Measurements from ENCODE around the gene HOXB6.

Gene HOXB6

DNA sequence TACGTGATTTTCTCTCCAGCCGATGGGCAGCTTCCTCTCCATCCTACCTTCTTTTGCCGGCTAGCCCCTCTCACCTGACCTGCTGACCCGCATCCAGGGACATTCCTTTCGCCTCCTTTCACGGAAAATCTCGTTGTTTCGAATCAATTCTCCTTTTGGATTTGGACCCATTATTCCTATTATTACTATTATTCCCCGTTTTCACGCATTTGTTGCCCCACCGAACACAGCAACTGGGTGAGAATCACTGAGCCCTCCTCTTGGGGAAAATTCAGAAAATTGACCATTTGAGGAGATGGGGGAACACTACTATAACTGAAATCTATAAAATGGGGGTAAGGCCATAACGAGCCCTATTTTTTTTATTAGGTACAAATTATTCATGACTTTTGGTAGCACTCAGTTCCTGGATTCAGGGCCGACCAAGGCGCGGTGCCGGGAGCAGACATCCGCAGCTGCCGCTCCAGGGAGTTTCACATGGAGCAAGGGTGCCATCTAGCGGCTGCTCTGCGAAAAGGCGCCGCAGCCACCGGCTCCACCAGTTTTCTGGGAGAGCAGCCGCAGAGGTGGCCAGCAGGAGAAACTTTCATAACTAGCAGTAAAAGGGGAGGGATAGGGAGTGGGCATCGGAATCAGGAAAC, 13.6 kb upstream of the HOXB6 start:
- no peaks in the 10 kb centered on the region for H3K9me3 Mint-ChIP-seq
- peak overlapping the region; percentile 63 to 64 for H3K4me3 Mint-ChIP-seq
- H3K27ac Mint-ChIP-seq = no peak overlapping the region
- DNase-seq (peak; percentile 78 to 79), ATAC-seq (peak; percentile 72)
- H3K4me1 Mint-ChIP-seq = peaks cover 52% of the 10 kb centered on the region
- peaks cover 100% of the 10 kb centered on the region for H3K27me3 Mint-ChIP-seq

DNA sequence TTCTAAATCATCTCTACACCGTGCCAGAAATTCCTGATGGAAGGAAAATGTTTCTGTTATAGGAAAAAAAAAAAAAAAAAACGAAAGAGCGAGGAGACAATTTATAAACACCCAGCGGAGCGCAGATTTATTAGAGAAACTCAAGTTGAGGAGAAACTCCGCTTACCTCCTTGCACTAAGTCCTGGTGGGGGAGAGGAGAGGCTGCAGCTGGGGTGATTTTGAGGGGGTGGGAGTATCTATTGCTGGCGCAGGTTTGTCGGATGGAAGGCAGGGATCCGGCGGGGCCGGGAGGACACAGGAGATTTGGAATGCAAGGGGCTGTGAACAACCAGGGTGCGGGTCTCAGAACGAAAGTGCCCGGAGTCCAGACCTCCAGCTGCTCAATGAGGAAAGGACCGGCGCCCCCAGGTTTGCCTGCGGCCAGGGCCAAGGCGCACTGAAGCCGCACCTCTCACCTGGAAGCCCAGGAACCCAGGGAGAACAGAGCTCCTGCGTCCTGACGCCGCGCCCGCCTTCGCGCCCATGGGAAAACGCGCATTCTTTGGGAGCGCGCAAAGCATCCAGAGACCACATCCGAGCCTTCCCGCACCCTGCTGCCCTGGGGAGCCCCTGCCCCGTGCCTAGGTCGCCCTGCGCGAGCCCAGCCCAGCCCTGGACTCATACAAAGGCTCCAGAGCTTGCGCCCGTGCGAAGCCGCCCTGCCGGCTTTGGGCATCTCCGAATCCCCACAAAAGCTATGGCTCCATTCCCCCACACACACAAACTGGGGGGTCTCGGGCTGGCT, 12.9 kb upstream of the HOXB6 start:
- Mint-ChIP-seq H3K9me3 (no peaks in the 10 kb centered on the region), H3K4me3 (no peak overlapping the region), H3K27me3 (peaks cover 100% of the 10 kb centered on the region), H3K4me1 (peaks cover 59% of the 10 kb centered on the region), H3K27ac (no peak overlapping the region)
- DNase-seq (no peak), ATAC-seq (no peak)

DNA sequence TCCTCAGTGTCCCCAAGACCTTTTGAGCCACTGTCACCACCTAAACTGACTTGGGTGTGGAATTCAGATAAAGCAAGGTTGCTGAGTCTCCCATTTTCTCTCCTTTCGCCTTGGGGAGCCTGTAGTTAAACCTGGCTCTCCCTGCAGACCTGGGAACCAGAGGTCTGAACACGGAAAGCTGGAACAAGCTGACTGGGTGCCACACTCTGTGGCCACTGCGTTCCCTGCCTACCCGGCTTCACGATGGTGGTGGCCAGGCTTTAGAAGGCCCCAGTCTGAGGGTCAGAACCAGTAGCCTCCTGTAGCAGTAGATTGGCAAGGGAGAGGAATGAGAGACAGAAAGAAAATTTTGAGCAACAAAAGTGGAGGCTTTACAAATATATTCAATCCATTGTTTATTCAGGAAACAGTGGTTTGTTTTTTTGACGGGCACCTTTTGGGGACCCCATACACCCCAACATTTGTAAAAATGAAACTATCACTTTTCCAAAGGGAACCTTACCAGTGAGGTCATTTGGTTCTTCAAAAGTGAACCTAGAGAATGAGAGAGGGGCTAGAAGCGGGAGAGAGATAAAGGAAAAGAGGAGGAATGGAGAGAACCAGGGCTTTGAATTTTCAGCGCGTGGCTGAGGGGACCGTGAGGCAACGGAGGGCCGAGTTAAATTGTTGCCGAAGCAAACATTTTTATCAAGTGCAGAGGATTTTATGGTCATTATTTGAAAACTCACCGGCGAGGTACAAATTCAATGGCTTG, 12.1 kb upstream of the HOXB6 start:
- Mint-ChIP-seq H3K27me3 (peaks cover 100% of the 10 kb centered on the region), H3K27ac (no peak overlapping the region), H3K4me3 (no peak overlapping the region), H3K4me1 (peaks cover 66% of the 10 kb centered on the region), H3K9me3 (no peaks in the 10 kb centered on the region)
- ATAC-seq (no peak), DNase-seq (no peak)

DNA sequence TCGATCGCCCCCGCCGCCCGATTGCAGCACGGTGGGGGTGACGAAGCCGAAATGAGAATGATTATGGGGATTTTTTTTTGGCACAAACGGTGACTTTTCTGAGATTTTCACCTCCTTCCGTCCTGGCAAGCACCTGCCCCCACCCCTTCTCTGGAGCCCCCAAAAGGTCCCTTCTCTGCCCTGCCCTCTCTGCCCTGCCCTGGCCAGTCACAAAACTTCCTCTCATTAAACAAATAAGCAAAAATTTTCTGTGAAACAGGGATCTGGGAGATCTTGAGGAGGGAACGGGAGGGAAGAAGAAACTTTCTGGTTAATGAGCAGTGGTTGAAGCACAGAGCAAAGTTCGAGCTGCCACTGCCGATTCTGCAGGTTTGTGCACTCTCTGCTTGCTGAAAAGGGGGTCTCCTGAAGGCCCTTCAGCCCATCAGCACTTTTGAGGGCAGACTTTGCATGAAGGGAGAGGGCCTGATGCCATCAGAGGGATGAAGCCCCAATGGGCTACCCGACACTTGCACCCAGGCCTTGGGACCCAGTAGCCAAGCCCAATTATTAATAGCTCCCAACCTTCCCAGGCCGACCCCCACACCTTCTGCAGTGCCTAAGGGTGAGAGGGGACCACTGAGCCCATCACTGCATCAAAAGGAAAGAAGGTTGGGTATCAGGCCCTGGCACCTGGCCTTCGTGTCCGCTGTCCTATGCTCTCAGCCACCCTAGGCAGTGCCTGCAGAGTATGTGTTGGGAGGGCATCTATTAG, 11.4 kb upstream of the HOXB6 start:
- H3K9me3 Mint-ChIP-seq = no peaks in the 10 kb centered on the region
- DNase-seq (no peak), ATAC-seq (no peak)
- no peak overlapping the region for H3K27ac Mint-ChIP-seq
- H3K4me3 Mint-ChIP-seq = no peak overlapping the region
- H3K4me1 Mint-ChIP-seq = peaks cover 74% of the 10 kb centered on the region
- peaks cover 100% of the 10 kb centered on the region for H3K27me3 Mint-ChIP-seq

DNA sequence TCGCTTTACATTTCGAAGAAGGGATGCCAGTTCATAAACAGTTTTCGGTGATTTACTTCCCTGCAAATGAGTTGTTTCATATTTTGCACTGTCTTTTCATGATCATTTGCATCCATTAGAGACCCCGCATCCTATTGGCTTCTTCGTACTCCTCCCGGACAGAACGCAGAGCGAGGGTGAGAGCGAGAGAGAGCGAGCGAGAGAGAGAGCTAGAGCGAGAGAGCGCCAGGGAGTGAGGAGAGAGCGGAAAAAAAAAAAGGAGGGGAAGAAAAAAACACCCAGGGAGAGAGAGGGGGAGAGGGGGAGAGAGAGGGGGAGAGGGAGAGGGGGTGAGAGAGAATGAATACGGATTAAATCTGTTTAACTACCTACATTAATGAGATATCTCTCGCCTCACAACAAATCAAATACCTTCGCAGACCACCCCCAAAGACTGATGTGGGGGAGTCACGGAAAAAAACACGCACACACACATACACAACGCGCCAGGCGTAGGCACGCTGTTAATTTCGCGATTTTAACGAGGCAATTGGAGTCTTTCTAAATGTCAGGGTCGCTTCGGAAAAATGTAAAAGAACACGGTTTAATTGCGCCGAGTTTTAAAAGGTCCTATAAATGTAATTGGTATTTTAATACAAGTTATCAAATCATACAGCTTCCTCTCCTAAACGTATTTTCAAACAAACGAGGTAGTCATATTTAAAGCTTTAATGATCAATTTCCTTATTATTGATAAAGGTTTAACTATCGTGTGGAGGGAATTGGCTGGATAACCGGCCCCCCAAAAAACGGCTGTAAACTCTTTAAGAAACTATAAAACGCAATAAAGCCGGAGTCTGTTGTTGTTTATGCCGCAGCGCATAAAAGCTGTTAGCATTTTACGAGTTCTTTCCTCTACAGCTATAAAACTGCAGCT, 10.5 kb upstream of the HOXB6 start, which contains the start of gene HOXB8:
TSS of gene HOXB8 (minus strand) at position 246 of the 916 bp plus-strand sequence. CDS start 588 bp downstream, outside the sequence.
- Mint-ChIP-seq H3K4me1 (peaks cover 79% of the 10 kb centered on the region), H3K9me3 (no peaks in the 10 kb centered on the region), H3K4me3 (peak within 1 kb of the TSS; percentile 77 to 89), H3K27me3 (peaks cover 98% of the 10 kb centered on the region), H3K27ac (peak within 1 kb of the TSS in 1 of 2 donors; percentile 81)
- ATAC-seq (no peak), DNase-seq (no peak)

DNA sequence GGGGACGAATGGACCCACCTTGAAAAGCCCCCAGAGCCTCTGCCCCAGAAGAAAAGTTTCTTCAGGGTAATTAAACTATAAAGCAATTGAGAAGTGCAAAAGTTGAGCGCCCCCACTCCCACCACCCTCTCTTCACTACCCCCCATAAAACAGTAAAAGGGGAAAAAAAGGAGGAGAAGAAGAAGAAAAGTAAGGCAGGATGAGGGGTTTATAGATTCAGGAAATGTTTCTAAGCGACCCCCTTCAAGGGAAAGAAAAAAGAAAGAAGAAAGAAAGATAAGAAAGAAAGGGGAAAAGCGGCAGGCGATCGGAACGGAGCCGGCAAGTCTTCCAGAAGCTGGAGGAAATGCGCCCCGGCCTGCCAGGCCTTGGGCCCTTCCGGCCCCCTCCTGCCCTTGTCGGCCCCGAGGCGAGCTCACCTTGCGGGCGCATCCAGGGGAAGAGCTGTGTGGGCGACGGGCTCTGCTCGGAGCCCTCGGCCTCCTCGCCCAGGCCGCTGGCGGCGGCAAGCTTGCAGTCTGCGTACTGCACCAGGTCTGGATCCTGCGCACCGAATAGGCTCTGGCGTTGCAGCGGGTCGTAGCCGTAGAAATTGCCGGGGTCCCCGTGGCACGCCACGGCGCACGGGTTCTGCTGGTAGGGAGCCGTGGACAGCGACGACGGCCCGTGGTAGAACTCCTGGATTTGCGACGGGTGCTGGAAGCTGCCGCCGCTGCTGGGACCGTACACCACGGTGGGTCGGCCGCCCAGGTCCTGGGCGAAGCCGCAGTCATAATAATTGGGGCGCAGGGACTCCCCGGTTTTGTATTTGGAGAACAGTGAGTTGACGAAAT, 9.3 kb upstream of the HOXB6 start:
- ATAC-seq (no peak), DNase-seq (no peak)
- Mint-ChIP-seq H3K9me3 (no peaks in the 10 kb centered on the region), H3K27me3 (peaks cover 96% of the 10 kb centered on the region), H3K4me3 (peak overlapping the region; percentile 77 to 89), H3K27ac (peak overlapping the region in 1 of 2 donors; percentile 81), H3K4me1 (peaks cover 71% of the 10 kb centered on the region)

DNA sequence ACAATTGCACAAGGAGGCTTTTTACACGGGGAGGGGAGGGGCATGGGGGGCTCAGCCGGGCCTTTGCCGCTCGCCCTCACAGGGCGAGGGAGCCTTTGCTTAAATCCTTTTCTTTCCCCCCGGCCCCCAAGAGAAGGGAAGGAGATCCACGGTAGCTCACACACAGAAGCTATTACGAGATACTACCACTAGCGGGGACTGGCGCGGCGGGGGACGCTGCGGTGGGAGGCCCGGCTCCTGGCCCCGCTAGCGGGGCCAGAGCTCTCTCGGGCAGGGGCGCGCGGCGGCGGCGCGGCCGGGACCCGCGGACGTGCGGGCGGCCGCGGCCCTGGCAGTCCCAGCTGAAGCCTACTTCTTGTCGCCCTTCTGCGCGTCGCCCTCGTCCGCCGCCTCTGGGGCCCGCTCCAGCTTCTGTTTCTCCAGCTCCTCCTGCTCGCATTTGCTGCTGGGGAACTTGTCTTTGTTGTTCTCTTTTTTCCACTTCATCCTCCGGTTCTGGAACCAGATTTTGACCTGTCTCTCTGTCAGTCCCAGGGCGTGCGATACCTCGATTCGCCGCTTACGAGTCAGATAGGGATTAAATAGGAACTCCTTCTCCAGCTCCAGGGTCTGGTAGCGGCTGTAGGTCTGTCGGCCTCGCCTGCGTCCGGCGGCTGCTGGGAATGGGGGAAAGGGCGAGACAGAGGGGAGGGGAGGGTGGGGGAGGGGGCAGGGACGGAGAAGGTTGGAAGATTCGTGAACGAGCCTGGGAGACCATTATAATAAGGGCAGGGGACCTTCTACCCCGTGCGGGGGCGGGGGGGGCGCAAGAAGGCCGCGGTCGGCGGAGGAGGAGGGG, 8.3 kb upstream of the HOXB6 start:
- H3K4me1 Mint-ChIP-seq = peaks cover 61% of the 10 kb centered on the region

DNA sequence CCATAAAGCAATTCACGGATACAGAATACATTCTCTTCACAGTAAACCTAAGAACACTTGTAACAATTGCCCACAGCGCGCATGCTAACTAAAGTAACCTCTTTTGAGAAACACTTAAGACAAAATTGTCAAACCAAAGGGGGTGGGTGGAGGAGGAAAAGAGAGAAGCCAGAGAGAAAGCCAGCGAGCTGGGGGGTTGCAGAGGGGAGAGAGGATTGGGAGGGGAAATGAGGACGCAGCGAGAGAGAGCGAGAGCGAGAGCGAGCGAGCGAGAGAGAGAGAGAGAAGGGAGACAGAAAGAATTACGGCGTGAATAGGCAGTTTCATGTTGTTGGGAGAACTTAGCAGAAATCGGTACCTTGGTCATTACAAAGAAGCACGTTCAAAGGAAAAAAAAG, 7.7 kb upstream of the HOXB6 start:
- Mint-ChIP-seq H3K9me3 (no peaks in the 10 kb centered on the region), H3K27ac (no peak overlapping the region), H3K27me3 (peaks cover 96% of the 10 kb centered on the region), H3K4me3 (peak overlapping the region; percentile 96 to 99), H3K4me1 (peaks cover 56% of the 10 kb centered on the region)
- ATAC-seq = peak; percentile 6
- no peak for DNase-seq

More for the DNA sequence above, 8.3 kb upstream of the HOXB6 start:
- H3K27me3 Mint-ChIP-seq = peaks cover 96% of the 10 kb centered on the region
- ATAC-seq (peak; percentile 66), DNase-seq (peak; percentile 49 to 60)
- H3K9me3 Mint-ChIP-seq = no peaks in the 10 kb centered on the region
- no peak overlapping the region for H3K27ac Mint-ChIP-seq
- H3K4me3 Mint-ChIP-seq = peak overlapping the region; percentile 96 to 99

DNA sequence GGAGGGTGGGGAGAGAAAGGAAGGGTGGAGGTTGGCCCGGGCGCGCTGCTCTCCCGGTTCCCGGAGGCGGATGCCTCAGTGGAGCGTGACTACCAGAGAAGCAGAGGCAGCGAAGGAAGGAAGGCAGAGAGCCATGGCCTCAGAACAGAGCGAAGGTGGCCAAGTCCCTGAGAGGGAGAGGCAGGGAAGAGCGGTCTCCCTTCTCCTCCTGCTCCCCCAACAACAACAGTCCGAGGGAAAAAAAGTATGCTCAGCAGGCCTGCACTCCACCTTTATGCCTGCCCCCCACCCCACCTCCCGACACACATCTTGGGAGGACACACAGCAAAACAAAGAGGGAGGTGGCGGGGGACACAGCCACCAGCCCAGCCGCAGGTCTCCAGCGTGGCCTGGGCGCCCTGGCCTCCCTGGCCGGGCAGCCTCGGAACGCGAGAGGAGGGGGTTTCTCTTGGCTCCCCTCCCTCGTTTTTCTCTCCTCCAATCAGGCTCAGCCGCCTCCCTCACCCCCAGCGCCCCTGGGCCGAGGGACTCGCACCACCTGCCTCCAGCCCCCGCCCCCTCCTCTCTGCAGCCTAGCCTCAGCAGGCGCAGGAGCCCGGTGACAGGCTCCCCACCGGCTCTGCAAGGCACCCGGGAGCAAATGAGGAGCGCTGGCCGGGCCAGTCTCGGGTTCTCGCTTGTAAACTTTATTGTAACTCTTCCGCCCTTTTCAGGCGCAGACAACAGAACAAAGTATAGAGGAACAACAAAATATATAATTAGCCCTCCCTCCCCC, 7.1 kb upstream of the HOXB6 start:
- no peak overlapping the region for H3K27ac Mint-ChIP-seq

DNA sequence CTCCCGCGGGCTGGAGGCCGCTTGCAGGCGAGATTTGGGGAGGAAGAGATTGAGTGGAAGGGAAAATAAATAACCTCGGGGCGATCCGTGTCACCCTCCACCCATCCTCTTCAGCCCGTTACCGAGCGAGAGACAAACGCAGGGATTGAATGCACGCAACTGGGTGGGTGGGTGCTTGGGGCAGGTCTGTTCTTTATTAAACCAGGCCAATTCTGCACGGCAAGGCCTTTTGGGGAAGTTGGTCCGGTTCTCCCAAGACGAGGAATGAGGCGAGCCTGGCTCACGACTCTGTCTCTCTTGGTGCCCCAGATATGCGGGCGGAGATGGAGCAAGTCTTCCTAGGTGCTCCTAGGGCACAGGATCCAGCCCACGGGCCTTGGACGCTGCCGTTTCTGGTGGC, 6.4 kb upstream of the HOXB6 start:
- Mint-ChIP-seq H3K4me1 (peaks cover 47% of the 10 kb centered on the region), H3K9me3 (no peaks in the 10 kb centered on the region), H3K4me3 (peak overlapping the region; percentile 96 to 99), H3K27me3 (peaks cover 96% of the 10 kb centered on the region), H3K27ac (peak overlapping the region; percentile 81 to 95)
- DNase-seq (no peak), ATAC-seq (peak; percentile 30)

More for the DNA sequence above, 7.1 kb upstream of the HOXB6 start:
- peaks cover 50% of the 10 kb centered on the region for H3K4me1 Mint-ChIP-seq
- DNase-seq (no peak), ATAC-seq (peak; percentile 31)
- H3K27me3 Mint-ChIP-seq = peaks cover 96% of the 10 kb centered on the region
- no peaks in the 10 kb centered on the region for H3K9me3 Mint-ChIP-seq
- H3K4me3 Mint-ChIP-seq = peak overlapping the region; percentile 96 to 99

DNA sequence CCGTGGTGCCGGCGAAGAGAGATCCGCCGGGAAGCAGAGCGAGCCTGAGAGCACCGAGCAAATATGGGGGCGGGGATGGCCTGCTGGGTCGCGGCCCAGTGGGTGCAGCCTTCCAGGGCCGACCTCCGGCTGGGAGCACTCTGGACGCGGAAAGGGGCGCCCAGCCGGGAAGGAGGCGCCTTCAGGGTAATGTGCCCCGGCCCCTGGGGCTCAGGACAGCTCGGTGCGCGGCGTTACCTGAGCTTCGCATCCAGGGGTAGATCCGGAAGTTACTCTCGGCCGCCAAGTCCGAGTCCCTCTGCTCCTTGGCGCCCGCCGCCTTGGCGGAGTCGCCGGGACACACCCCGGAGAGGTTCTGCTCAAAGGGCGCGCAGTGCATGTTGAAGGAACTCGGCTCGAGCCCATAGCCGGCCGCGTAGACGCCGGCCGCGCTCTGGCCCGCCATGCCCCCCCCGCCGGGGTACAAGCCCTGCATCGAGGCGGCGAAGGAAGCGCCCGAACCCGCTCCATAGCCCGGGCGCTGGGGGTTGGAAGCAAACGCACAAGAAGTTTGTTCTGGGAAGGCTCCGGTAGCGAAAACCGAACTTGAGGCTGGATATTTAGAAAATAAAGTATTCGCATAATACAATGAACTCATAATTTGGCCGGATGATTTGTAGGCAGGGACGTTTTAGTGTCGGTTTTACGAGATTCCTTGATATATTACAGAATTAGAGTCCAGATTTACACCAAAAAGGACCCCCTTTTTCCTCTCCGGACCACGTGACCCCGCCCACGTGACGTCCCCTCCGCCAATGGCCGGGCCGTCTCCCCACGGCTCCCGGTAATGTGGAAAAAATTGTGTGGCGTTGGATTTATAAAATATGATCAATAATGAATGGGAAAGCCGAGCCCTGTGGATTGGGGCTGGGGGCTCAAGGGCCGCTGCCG, 5.8 kb upstream of the HOXB6 start, which contains the start of gene HOXB7:
TSS of gene HOXB7 (minus strand) at position 736 of the 930 bp plus-strand sequence. CDS start at position 637, 99 bp downstream.
- Mint-ChIP-seq H3K4me1 (peaks cover 47% of the 10 kb centered on the region), H3K9me3 (no peaks in the 10 kb centered on the region), H3K27ac (peak within 1 kb of the TSS; percentile 81 to 95), H3K27me3 (peaks cover 96% of the 10 kb centered on the region), H3K4me3 (peak within 1 kb of the TSS; percentile 96 to 99)
- peak; percentile 63 to 64 for DNase-seq
- peak; percentile 47 for ATAC-seq
